ENCODE results near the gene GTPBP2.

GTPBP2 gene

DNA sequence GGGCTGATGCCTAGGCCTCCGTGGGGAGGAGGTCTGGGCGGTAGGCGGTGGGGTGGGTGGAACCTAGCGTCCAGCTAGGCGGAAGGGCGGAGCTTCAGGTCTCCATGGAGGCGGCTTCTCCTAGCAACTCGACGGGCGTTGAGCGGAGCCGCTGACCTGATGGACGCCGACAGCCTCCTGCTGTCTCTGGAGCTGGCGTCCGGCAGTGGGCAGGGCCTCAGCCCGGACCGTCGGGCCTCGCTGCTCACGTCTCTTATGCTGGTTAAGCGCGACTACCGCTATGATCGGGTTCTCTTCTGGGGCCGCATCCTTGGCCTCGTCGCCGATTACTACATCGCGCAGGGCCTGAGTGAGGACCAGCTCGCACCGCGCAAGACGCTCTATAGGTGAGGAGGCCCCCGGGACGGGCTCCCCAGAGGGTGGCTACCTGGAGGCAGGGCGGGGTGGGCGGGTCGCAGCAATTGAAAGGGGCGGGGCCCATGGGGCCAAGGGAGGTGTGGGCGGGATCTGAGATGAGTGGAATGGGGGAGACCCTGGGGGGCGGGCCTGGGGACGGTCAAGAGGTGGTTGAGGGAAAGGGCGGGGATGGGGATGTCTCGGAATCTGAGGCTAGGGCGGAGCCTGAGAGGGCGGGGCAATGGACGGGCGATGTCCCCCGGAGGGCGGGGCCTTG lies 16.0 kb upstream of the GTPBP2 start, which contains the start of gene RSPH9:
RSPH9 (plus strand) TSS at position 97 of the 673 bp plus-strand sequence; CDS start at position 160, 63 bp downstream.
- Histone ChIP-seq H3K79me2 (ENCODE audit: low read length) (peaks cover 9% of the 10 kb centered on the region), H4K20me1 (ENCODE audit: insufficient read depth, low read length) (no peaks in the 10 kb centered on the region), H3K4me2 (ENCODE audit: low read depth, low read length) (peak within 1 kb of the TSS; percentile 59), H3K4me1 (ENCODE audit: low read length) (0 out of 2 replicates have a peak, but pooled peaks cover under 1% of the 10 kb centered on the region), H3K4me3 (ENCODE audit: low read length) (peak within 1 kb of the TSS; percentile 33; the same call in 1 of the 2 replicates), H3K9ac (ENCODE audit: low read length) (no peak within 1 kb of the TSS), H3F3A (ENCODE audit: insufficient read depth, low read length) (peaks cover 6% of the 10 kb centered on the region), H3K9me2 (replicated peaks; ENCODE audit: insufficient read depth, low read length) (no peaks in the 10 kb centered on the region), H3K9me3 (replicated peaks; ENCODE audit: insufficient read depth, low read length) (no peaks in the 10 kb centered on the region), H3K27me3 (replicated peaks; ENCODE audit: insufficient read depth, low read length) (no peaks in the 10 kb centered on the region), H3K36me3 (replicated peaks; ENCODE audit: insufficient read depth, low read length) (0 out of 2 replicates have a peak, but pooled peaks cover 3% of the 10 kb centered on the region), H2AFZ (ENCODE audit: low read length) (peak within 1 kb of the TSS; percentile 51; the same call in 1 of the 2 replicates), H3K27ac (ENCODE audit: low read length) (no peak within 1 kb of the TSS)
- TF ChIP-seq EZH2phosphoT487 (IDR thresholded peaks at IDR 0.05; ENCODE audit: low read length) (no peak), CTCF (IDR thresholded peaks at IDR 0.05; ENCODE audit: low read length) (no peak), EZH2 (optimal IDR thresholded peaks at IDR 0.05; ENCODE audit: low read depth, low read length) (no peak)
- DNase-seq = peak; percentile 33

DNA sequence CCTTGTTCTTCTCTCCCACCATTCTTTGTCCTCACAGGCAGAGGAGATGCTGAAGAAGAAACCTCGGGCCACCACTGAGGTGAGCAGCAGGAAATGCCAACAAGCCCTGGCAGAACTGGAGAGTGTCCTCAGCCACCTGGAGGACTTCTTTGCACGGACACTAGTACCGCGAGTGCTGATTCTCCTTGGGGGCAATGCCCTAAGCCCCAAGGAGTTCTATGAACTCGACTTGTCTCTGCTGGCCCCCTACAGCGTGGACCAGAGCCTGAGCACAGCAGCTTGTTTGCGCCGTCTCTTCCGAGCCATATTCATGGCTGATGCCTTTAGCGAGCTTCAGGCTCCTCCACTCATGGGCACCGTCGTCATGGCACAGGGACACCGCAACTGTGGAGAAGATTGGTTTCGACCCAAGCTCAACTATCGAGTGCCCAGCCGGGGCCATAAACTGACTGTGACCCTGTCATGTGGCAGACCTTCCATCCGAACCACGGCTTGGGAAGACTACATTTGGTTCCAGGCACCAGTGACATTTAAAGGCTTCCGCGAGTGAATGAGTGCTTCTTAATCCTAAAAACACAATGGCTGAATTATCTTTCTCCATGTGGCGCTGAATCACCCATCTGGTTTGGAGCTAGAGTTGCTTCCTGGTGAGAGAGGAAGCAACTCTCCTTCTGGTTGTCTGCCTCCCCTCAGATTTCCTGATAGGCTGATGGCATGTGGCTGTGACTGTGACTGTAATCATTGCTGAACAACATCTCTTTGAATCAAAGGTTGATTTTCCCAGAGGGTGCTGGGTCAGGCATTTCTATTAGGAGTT lies 11.1 kb upstream of the GTPBP2 start:
- H3K9me2 ChIP-seq (replicated peaks; ENCODE audit: insufficient read depth, low read length) = no peaks in the 10 kb centered on the region
- no peaks in the 10 kb centered on the region for H4K20me1 ChIP-seq (ENCODE audit: insufficient read depth, low read length)
- no peak overlapping the region for H3K4me2 ChIP-seq (ENCODE audit: low read depth, low read length)
- peaks cover 49% of the 10 kb centered on the region for H3K79me2 ChIP-seq (ENCODE audit: low read length)
- H3K4me1 ChIP-seq (ENCODE audit: low read length) = peaks cover 10% of the 10 kb centered on the region
- no peak overlapping the region for H3K9ac ChIP-seq (ENCODE audit: low read length)
- H3K4me3 ChIP-seq (ENCODE audit: low read length) = no peak overlapping the region
- H3F3A ChIP-seq (ENCODE audit: insufficient read depth, low read length) = peaks cover 6% of the 10 kb centered on the region
- no peak overlapping the region for H2AFZ ChIP-seq (ENCODE audit: low read length)
- H3K27ac ChIP-seq (ENCODE audit: low read length) = no peak overlapping the region
- H3K9me3 ChIP-seq (replicated peaks; ENCODE audit: insufficient read depth, low read length) = no peaks in the 10 kb centered on the region
- 0 out of 2 replicates have a peak, but pooled peaks cover 3% of the 10 kb centered on the region for H3K36me3 ChIP-seq (replicated peaks; ENCODE audit: insufficient read depth, low read length)
- H3K27me3 ChIP-seq (replicated peaks; ENCODE audit: insufficient read depth, low read length) = no peaks in the 10 kb centered on the region
- no peak for DNase-seq
- TF ChIP-seq CTCF (IDR thresholded peaks at IDR 0.05; ENCODE audit: low read length) (no peak), EZH2 (optimal IDR thresholded peaks at IDR 0.05; ENCODE audit: low read depth, low read length) (no peak), EZH2phosphoT487 (IDR thresholded peaks at IDR 0.05; ENCODE audit: low read length) (no peak)

DNA sequence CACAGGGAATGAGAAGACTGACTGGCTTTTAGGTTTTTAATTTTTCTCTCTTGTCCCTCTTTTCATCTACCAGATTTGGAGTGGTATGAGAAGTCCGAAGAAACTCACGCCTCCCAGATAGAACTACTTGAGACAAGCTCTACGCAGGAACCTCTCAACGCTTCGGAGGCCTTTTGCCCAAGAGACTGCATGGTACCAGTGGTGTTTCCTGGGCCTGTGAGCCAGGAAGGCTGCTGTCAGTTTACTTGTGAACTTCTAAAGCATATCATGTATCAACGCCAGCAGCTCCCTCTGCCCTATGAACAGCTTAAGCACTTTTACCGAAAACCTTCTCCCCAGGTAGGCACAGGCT lies 7.2 kb upstream of the GTPBP2 start:
- H3K4me3 ChIP-seq (ENCODE audit: low read length) = peak overlapping the region; percentile 83
- H3K36me3 ChIP-seq (replicated peaks; ENCODE audit: insufficient read depth, low read length) = 0 out of 2 replicates have a peak, but pooled peaks cover 3% of the 10 kb centered on the region
- TF ChIP-seq CTCF (IDR thresholded peaks at IDR 0.05; ENCODE audit: low read length) = no peak
- no peak for TF ChIP-seq EZH2phosphoT487 (IDR thresholded peaks at IDR 0.05; ENCODE audit: low read length)
- TF ChIP-seq EZH2 (optimal IDR thresholded peaks at IDR 0.05; ENCODE audit: low read depth, low read length) = no peak
- H3K9ac ChIP-seq (ENCODE audit: low read length) = peak overlapping the region; percentile 69
- H3K9me2 ChIP-seq (replicated peaks; ENCODE audit: insufficient read depth, low read length) = no peaks in the 10 kb centered on the region
- no peak overlapping the region for H3K27ac ChIP-seq (ENCODE audit: low read length)
- H3K9me3 ChIP-seq (replicated peaks; ENCODE audit: insufficient read depth, low read length) = no peaks in the 10 kb centered on the region
- no peaks in the 10 kb centered on the region for H3F3A ChIP-seq (ENCODE audit: insufficient read depth, low read length)
- peak overlapping the region; percentile 69 for H3K4me2 ChIP-seq (ENCODE audit: low read depth, low read length)
- no peak for DNase-seq
- H3K27me3 ChIP-seq (replicated peaks; ENCODE audit: insufficient read depth, low read length) = no peaks in the 10 kb centered on the region
- H3K4me1 ChIP-seq (ENCODE audit: low read length) = peaks cover 12% of the 10 kb centered on the region
- H3K79me2 ChIP-seq (ENCODE audit: low read length) = peaks cover 47% of the 10 kb centered on the region
- H4K20me1 ChIP-seq (ENCODE audit: insufficient read depth, low read length) = no peaks in the 10 kb centered on the region
- peak overlapping the region; percentile 61 for H2AFZ ChIP-seq (ENCODE audit: low read length)
